Activated naive CD4-positive, alpha-beta T cell treated with anti-CD3 and anti-CD28 coated beads, Interleukin-2, amount 50 U/mL, for 24 hours (primary cell): ENCODE data around the gene TSHZ3.
A peak's percentile ranks its signal among the peaks of the same experiment; 100 is the strongest.

ENCODE experiments used
- H3K27ac Mint-ChIP-seq: one replicate; pipeline ENCODE4 v1.8.0; 2021; ENCODE audit warnings: mild to moderate bottlenecking, mixed read lengths
- H3K27me3 Mint-ChIP-seq: one replicate; pipeline ENCODE4 v1.8.0; 2021; ENCODE audit warnings: mixed read lengths
- H3K36me3 Mint-ChIP-seq: one replicate; pipeline ENCODE4 v1.8.0; 2021; ENCODE audit warnings: mixed read lengths
- H3K4me1 Mint-ChIP-seq: one replicate; pipeline ENCODE4 v1.8.0; 2021; ENCODE audit warnings: mixed read lengths
- H3K4me3 Mint-ChIP-seq: one replicate; pipeline ENCODE4 v1.8.0; 2021; ENCODE audit warnings: mild to moderate bottlenecking, mixed read lengths
- H3K9me3 Mint-ChIP-seq: one replicate; pipeline ENCODE4 v1.8.0; 2021; ENCODE audit warnings: mixed read lengths

The TSHZ3 gene

GRCh38 chr19:31261019-31261602 is 88.1 kb downstream of the TSHZ3 start:
- Mint-ChIP-seq H3K27me3 (peaks cover 7% of the 10 kb centered on the region), H3K4me3 (no peak overlapping the region), H3K4me1 (peaks cover 10% of the 10 kb centered on the region), H3K27ac (no peak overlapping the region), H3K36me3 (no peaks in the 10 kb centered on the region), H3K9me3 (no peaks in the 10 kb centered on the region)

GRCh38 chr19:31260171-31260933 is 88.9 kb downstream of the TSHZ3 start:
- H3K27ac Mint-ChIP-seq: no peak overlapping the region
- H3K27me3 Mint-ChIP-seq: peaks cover 7% of the 10 kb centered on the region
- peaks cover 10% of the 10 kb centered on the region for H3K4me1 Mint-ChIP-seq
- no peaks in the 10 kb centered on the region for H3K36me3 Mint-ChIP-seq
- no peak overlapping the region for H3K4me3 Mint-ChIP-seq
- H3K9me3 Mint-ChIP-seq: no peaks in the 10 kb centered on the region

- H3K9me3 Mint-ChIP-seq: no peaks in the 10 kb centered on the region
- no peak overlapping the region for H3K27ac Mint-ChIP-seq
- no peak overlapping the region for H3K4me3 Mint-ChIP-seq
- no peaks in the 10 kb centered on the region for H3K36me3 Mint-ChIP-seq
- peaks cover 4% of the 10 kb centered on the region for H3K27me3 Mint-ChIP-seq
- peaks cover 10% of the 10 kb centered on the region for H3K4me1 Mint-ChIP-seq
Observed at GRCh38 chr19:31258211-31259052, 90.8 kb downstream of the TSHZ3 start.

GRCh38 chr19:31257426-31258130 is 91.7 kb downstream of the TSHZ3 start:
- Mint-ChIP-seq H3K4me3 (no peak overlapping the region), H3K36me3 (no peaks in the 10 kb centered on the region), H3K4me1 (peaks cover 10% of the 10 kb centered on the region), H3K9me3 (no peaks in the 10 kb centered on the region), H3K27ac (no peak overlapping the region), H3K27me3 (peaks cover 4% of the 10 kb centered on the region)

- H3K27ac Mint-ChIP-seq: peak overlapping the region; percentile 30
- H3K36me3 Mint-ChIP-seq: no peaks in the 10 kb centered on the region
- H3K4me3 Mint-ChIP-seq: no peak overlapping the region
- H3K27me3 Mint-ChIP-seq: peaks cover 4% of the 10 kb centered on the region
- peaks cover 10% of the 10 kb centered on the region for H3K4me1 Mint-ChIP-seq
- no peaks in the 10 kb centered on the region for H3K9me3 Mint-ChIP-seq
Observed at GRCh38 chr19:31257025-31257424, 92.2 kb downstream of the TSHZ3 start.

GRCh38 chr19:31256593-31256960 is 92.7 kb downstream of the TSHZ3 start:
- no peak overlapping the region for H3K4me3 Mint-ChIP-seq
- no peaks in the 10 kb centered on the region for H3K36me3 Mint-ChIP-seq
- no peaks in the 10 kb centered on the region for H3K9me3 Mint-ChIP-seq
- H3K4me1 Mint-ChIP-seq: peaks cover 5% of the 10 kb centered on the region
- peaks cover 4% of the 10 kb centered on the region for H3K27me3 Mint-ChIP-seq
- H3K27ac Mint-ChIP-seq: no peak overlapping the region

- Mint-ChIP-seq H3K27ac (no peak overlapping the region), H3K36me3 (no peaks in the 10 kb centered on the region), H3K9me3 (no peaks in the 10 kb centered on the region), H3K4me3 (no peak overlapping the region), H3K4me1 (no peaks in the 10 kb centered on the region), H3K27me3 (peaks cover 4% of the 10 kb centered on the region)
Observed at GRCh38 chr19:31255831-31256592, 93.2 kb downstream of the TSHZ3 start.

GRCh38 chr19:31255174-31255799 is 93.9 kb downstream of the TSHZ3 start:
- no peaks in the 10 kb centered on the region for H3K36me3 Mint-ChIP-seq
- H3K27ac Mint-ChIP-seq: no peak overlapping the region
- H3K27me3 Mint-ChIP-seq: peaks cover 4% of the 10 kb centered on the region
- no peak overlapping the region for H3K4me3 Mint-ChIP-seq
- H3K4me1 Mint-ChIP-seq: no peaks in the 10 kb centered on the region
- no peaks in the 10 kb centered on the region for H3K9me3 Mint-ChIP-seq

- Mint-ChIP-seq H3K36me3 (no peaks in the 10 kb centered on the region), H3K4me3 (no peak overlapping the region), H3K27ac (no peak overlapping the region), H3K27me3 (peaks cover 6% of the 10 kb centered on the region), H3K4me1 (no peaks in the 10 kb centered on the region), H3K9me3 (no peaks in the 10 kb centered on the region)
Observed at GRCh38 chr19:31254611-31255010, 94.6 kb downstream of the TSHZ3 start.

- no peaks in the 10 kb centered on the region for H3K9me3 Mint-ChIP-seq
- peaks cover 6% of the 10 kb centered on the region for H3K27me3 Mint-ChIP-seq
- H3K4me3 Mint-ChIP-seq: no peak overlapping the region
- H3K36me3 Mint-ChIP-seq: no peaks in the 10 kb centered on the region
- no peak overlapping the region for H3K27ac Mint-ChIP-seq
- H3K4me1 Mint-ChIP-seq: no peaks in the 10 kb centered on the region
Observed at GRCh38 chr19:31254180-31254551, 95.1 kb downstream of the TSHZ3 start.

- H3K9me3 Mint-ChIP-seq: no peaks in the 10 kb centered on the region
- H3K27ac Mint-ChIP-seq: no peak overlapping the region
- H3K27me3 Mint-ChIP-seq: peaks cover 5% of the 10 kb centered on the region
- H3K4me3 Mint-ChIP-seq: no peak overlapping the region
- H3K36me3 Mint-ChIP-seq: no peaks in the 10 kb centered on the region
- no peaks in the 10 kb centered on the region for H3K4me1 Mint-ChIP-seq
Observed at GRCh38 chr19:31253526-31254179, 95.6 kb downstream of the TSHZ3 start.

- Mint-ChIP-seq H3K36me3 (no peaks in the 10 kb centered on the region), H3K9me3 (no peaks in the 10 kb centered on the region), H3K4me3 (no peak overlapping the region), H3K27ac (no peak overlapping the region), H3K27me3 (peaks cover 7% of the 10 kb centered on the region), H3K4me1 (no peaks in the 10 kb centered on the region)
Observed at GRCh38 chr19:31252441-31252840, 96.8 kb downstream of the TSHZ3 start.

GRCh38 chr19:31249217-31249616 is 100.0 kb downstream of the TSHZ3 start:
- H3K36me3 Mint-ChIP-seq: no peaks in the 10 kb centered on the region
- H3K9me3 Mint-ChIP-seq: no peaks in the 10 kb centered on the region
- no peak overlapping the region for H3K4me3 Mint-ChIP-seq
- no peak overlapping the region for H3K27ac Mint-ChIP-seq
- H3K27me3 Mint-ChIP-seq: peaks cover 7% of the 10 kb centered on the region
- no peaks in the 10 kb centered on the region for H3K4me1 Mint-ChIP-seq

- Mint-ChIP-seq H3K36me3 (no peaks in the 10 kb centered on the region), H3K27me3 (peaks cover 7% of the 10 kb centered on the region), H3K4me3 (no peak overlapping the region), H3K27ac (no peak overlapping the region), H3K4me1 (no peaks in the 10 kb centered on the region), H3K9me3 (no peaks in the 10 kb centered on the region)
Observed at GRCh38 chr19:31235806-31236205, 113.4 kb downstream of the TSHZ3 start.
